Lower leg skin (tissue), 4 donors: Measurements from ENCODE around the gene HPD. TPM values are rescaled to one million over a fixed set of nuclear protein-coding genes. Genes with fewer than 3 reads are reported as not detected.
A peak's percentile ranks its signal among the peaks of the same experiment; 100 is the strongest.

Source experiments
- DNase-seq, 2 donors: peaks; one replicate each; pipeline ENCODE4 v3.0.0-alpha.2; 2019; ENCODE audit warnings: low spot score in 2 of 2
- H3K4me3 ChIP-seq: fragments of 200-600 bp; sonication (generic); 2 replicates; pipeline ENCODE4 v1.5.1; 2017; ENCODE audit warnings: mild to moderate bottlenecking, low read depth; ENCODE audit not compliant: poor library complexity, severe bottlenecking
- POLR2A ChIP-seq, 2 donors: fragments of 450-650 bp; IDR thresholded peaks; one replicate each; pipeline ENCODE4 v1.6.1; 2016 to 2017; ENCODE audit warnings: antibody characterized with exemption in 2 of 2, mild to moderate bottlenecking in 1 of 2, moderate library complexity in 1 of 2
- WGBS, 2 donors: methylation state at CpG; one replicate each; pipeline ENCODE4 v1.1.5; 2018; 5-methylcytosine and 5-hydroxymethylcytosine counted together
- intact Hi-C: fragments of 100-400 bp; cut with DNase I; formaldehyde crosslinking; loops from one replicate; pipeline ENCODE4 v1.15.0; 2023; ENCODE audit warnings: low total_unique reads
- total RNA-seq, 4 donors: library from RNA; depleted of rRNA; stranded (reverse); fragments of >200 nt; gene quantifications; one replicate each; pipeline ENCODE4 v1.1.0, GENCODE V29; 2016
- TF ChIP-seq, protein P1 (sequence below), 3 donors: fragments of 450-650 bp; IDR thresholded peaks; one replicate each; pipeline ENCODE4 v1.5.1; 2016; ENCODE audit warnings: antibody characterized with exemption in 3 of 3, mild to moderate bottlenecking in 3 of 3, moderate library complexity in 2 of 3

HPD gene
- total RNA-seq, 4 donors from 2014 or later = not detected

- WGBS, 2 donors = 80 to 89% methylated on average over 8 of the region's 8 CpGs
- TF ChIP-seq, protein P1, sequence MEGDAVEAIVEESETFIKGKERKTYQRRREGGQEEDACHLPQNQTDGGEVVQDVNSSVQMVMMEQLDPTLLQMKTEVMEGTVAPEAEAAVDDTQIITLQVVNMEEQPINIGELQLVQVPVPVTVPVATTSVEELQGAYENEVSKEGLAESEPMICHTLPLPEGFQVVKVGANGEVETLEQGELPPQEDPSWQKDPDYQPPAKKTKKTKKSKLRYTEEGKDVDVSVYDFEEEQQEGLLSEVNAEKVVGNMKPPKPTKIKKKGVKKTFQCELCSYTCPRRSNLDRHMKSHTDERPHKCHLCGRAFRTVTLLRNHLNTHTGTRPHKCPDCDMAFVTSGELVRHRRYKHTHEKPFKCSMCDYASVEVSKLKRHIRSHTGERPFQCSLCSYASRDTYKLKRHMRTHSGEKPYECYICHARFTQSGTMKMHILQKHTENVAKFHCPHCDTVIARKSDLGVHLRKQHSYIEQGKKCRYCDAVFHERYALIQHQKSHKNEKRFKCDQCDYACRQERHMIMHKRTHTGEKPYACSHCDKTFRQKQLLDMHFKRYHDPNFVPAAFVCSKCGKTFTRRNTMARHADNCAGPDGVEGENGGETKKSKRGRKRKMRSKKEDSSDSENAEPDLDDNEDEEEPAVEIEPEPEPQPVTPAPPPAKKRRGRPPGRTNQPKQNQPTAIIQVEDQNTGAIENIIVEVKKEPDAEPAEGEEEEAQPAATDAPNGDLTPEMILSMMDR (IDR thresholded peaks at IDR 0.05) = no peak
- TF ChIP-seq POLR2A (IDR thresholded peaks at IDR 0.05) = no peak
- no peak overlapping the region for H3K4me3 ChIP-seq
- no peak for DNase-seq
- intact Hi-C loops = no loop called here
Observed at GRCh38 chr12:121808623-121809022, 50.0 kb downstream of the HPD start.

- TF ChIP-seq POLR2A (IDR thresholded peaks at IDR 0.05) = no peak
- TF ChIP-seq, protein P1 (IDR thresholded peaks at IDR 0.05) = no peak
- no peak overlapping the region for H3K4me3 ChIP-seq
- WGBS, 2 donors = 66 to 78% methylated on average over 10 to 14 of the region's 14 CpGs
- intact Hi-C loops = no loop called here
- no peak for DNase-seq
Observed at GRCh38 chr12:121807642-121808347, 50.9 kb downstream of the HPD start.

DNA sequence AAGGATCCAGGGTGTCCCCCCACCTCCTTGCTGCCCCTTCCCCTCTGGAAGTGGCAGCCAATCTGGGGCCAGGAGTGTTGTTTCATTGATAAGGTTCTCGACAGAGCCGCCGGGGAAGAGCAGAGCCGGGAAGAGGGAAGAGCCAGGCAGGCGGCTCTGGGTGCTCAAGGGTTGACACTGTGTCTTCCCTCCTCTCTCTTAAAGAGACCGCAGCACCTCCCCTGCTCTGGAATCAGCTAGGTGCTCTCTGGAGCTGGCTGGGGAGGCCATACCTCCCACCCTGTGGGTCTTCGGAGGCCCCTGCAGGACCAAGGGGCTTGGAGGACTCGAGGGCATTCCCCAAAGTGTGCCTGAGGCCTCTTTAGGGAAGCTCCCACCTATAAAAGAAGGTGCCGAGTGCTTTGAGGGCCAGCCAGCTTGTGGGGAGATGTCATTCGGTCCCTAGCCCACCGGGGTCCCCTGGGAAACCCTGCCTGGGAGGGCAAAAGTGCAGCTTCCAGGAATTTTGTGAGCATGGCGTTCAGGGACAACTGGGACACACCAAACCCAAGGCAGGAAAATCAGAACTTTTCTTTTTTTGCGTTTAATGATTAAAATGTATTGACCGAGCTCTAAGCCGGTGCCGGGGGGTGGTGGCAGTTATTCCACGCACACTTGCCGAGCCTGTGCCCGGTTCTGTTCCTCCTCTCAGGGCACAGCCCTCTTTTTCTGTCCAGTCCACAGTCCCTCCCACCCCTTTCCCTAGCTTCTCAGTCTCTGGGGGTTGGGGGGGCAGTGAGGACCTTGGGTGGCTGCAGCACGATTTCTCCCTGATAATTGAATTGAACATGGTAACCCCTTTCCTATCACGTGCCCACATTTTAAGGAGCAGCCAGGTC is 51.9 kb downstream of the HPD start:
- intact Hi-C loops = no loop called here
- DNase-seq = no peak
- 40 to 42% methylated on average over 19 to 21 of the region's 21 CpGs for WGBS, 2 donors
- H3K4me3 ChIP-seq = no peak overlapping the region
- TF ChIP-seq, protein P1 (IDR thresholded peaks at IDR 0.05) = no peak
- no peak for TF ChIP-seq POLR2A (IDR thresholded peaks at IDR 0.05)

DNA sequence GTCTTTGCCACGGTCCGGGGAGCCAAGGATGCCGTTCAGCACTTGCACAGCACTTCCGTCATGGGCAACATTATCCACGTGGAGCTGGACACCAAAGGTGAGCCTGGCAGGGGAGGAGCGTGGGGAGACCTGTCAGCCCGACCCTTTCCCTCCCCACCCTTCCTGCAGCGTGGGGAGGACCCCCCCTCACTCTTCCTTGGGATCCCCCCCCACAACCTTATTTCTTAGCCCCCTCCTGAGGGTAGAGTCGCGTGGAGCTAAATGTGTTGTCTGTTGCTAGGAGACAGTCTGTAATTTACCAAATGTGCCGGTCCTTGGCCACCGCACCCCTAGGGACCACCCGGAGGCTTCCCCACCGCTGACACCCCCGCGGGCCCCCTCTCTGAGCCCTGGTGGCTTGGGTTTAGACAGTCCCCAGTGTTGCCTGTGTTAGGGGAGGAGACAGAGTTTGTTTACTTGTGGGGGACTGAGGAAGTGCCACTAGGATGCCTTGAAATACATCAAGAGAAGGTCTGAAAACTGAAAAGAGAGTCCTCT is 52.6 kb downstream of the HPD start:
- WGBS, 2 donors = 4 to 9% methylated on average over 16 of the region's 16 CpGs
- intact Hi-C loops = no loop called here
- no peak for TF ChIP-seq POLR2A (IDR thresholded peaks at IDR 0.05)
- TF ChIP-seq, protein P1 (IDR thresholded peaks at IDR 0.05) = no peak
- no peak overlapping the region for H3K4me3 ChIP-seq
- DNase-seq = no peak

DNA sequence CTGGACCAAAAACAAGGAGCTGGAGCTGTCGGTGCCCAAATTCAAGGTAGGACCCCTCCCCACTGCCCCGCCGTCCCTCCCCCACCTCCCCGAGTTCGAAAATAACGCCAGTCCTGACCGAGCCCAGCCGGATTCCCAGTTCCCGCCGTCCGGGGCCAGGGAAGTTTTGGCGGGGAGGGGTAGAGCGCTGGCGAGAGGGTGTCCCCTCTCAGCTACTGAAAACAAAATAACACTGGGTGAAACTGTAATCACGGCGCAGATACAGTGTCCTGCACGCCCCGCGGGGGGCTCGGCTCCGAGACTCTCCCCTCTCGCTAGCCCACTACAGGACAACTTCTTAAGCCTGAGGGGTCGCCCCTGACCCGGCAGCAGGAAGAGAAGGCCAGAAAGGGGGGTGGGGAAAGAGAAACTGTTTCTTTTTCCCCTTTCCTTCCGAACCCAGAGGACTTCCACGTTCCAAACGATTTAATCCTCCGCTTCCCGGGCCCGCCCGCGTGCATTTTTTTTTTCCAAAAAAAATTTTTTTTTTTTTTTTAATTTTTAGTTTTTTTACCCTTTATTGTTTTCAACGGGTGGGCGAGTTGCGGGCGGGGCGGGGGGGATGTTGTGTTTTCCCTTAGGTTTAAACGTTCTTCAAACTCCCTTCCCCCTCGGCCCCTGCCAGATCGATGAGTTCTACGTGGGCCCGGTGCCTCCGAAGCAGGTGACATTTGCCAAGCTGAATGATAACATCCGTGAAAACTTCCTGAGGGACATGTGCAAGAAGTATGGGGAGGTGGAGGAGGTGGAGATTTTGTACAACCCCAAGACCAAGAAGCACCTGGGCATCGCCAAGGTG is 53.3 kb downstream of the HPD start:
- DNase-seq = peak in 1 of 2 donors; percentile 87
- H3K4me3 ChIP-seq = peak overlapping the region; percentile 52
- TF ChIP-seq, protein P1 (IDR thresholded peaks at IDR 0.05) = no peak
- no peak for TF ChIP-seq POLR2A (IDR thresholded peaks at IDR 0.05)
- intact Hi-C loops = no loop called here
- WGBS, 2 donors = 1% methylated on average over 45 of the region's 45 CpGs
